Measurements from ENCODE around the gene CCDC177. TPM values are rescaled to one million over a fixed set of nuclear protein-coding genes. Genes with fewer than 3 reads are reported as not detected.

Gene CCDC177
- total and polyA plus RNA-seq, 9 of the 15 experiments (the other 6 are each of a cell fraction or from before 2014, with no cell fraction given): not detected

GRCh38 chr14:69595336-69595735 is 20.7 kb upstream of the CCDC177 start:
- Histone ChIP-seq H3K4me1 (replicated peaks in 1 of 2; ENCODE audit: control insufficient read depth in 2 of 2, insufficient read depth in 2 of 2, low read length in 2 of 2) (peaks cover 0 to 2% of the 10 kb centered on the region in 2 experiments; a peak in 2 of 5 replicates), H4K20me1 (replicated peaks; ENCODE audit: control insufficient read depth, insufficient read depth, low read length) (no peaks in the 10 kb centered on the region), H3K9ac (ENCODE audit: insufficient read depth in 1 of 2, low read depth in 2 of 2, low read length in 2 of 2) (no peak overlapping the region; a peak in 1 of 4 replicates), H3K9me1 (ENCODE audit: control insufficient read depth, insufficient read depth, low read length) (no peaks in the 10 kb centered on the region), H3K4me3 (no peak overlapping the region), H2AFZ (ENCODE audit: low read depth, low read length) (no peak overlapping the region), H3K79me2 (ENCODE audit: control insufficient read depth, insufficient read depth, low read length) (no peaks in the 10 kb centered on the region), H3K9me3 (replicated peaks; ENCODE audit: control insufficient read depth, insufficient read depth, low read depth, low read length) (no peaks in the 10 kb centered on the region), H3K4me2 (ENCODE audit: insufficient read depth, low read length) (no peak overlapping the region), H3K27me3 (ENCODE audit: control insufficient read depth in 2 of 2, insufficient read depth in 2 of 2, low read length in 2 of 2) (no peaks in the 10 kb centered on the region), H3K27ac (ENCODE audit: extremely low read depth, low read depth, low read length) (no peak overlapping the region), H3K36me3 (ENCODE audit: control insufficient read depth, insufficient read depth, low read length) (no peaks in the 10 kb centered on the region)
- in situ Hi-C loops (cut with MboI) (no loop called here), intact Hi-C loops (cut with micrococcal nuclease) (no loop called here)
- DNase-seq (ENCODE audit: extremely low read depth in 1 of 4, low spot score in 3 of 4) (no peak), FAIRE-seq (no peak), ATAC-seq (no peak)
- CTCF ChIA-PET (ENCODE audit: low intra/inter-chr PET ratio): no interaction called here
- WGBS (ENCODE audit: insufficient coverage, low coverage, missing lambda C conversion rate): 64% methylated on average over 5 of the region's 5 CpGs
- POLR2A ChIA-PET: interaction anchor here (0.6 to 0.9 kb wide), 2 partner anchors 23 to 102 kb away, joined by 3 read pairs; no protein-coding TSS in a partner anchor
- TF ChIP-seq KDM4B (IDR thresholded peaks at IDR 0.05; ENCODE audit: borderline replicate concordance in 2 of 2, low read depth in 1 of 2): no peak
- no peak for TF ChIP-seq NFIX (CRISPR knock-in tag; IDR thresholded peaks at IDR 0.05; ENCODE audit: low read depth)
- no peak for TF ChIP-seq CXXC5 (CRISPR knock-in tag; IDR thresholded peaks at IDR 0.05)
- TF ChIP-seq HSF4 (CRISPR knock-in tag; IDR thresholded peaks at IDR 0.05; ENCODE audit: borderline replicate concordance): no peak
- no peak for TF ChIP-seq BRCA1 (IDR thresholded peaks at IDR 0.05)
- no peak for TF ChIP-seq BRCA1 (CRISPR knock-in tag; IDR thresholded peaks at IDR 0.05)
- no peak for TF ChIP-seq ZZZ3 (IDR thresholded peaks at IDR 0.05)
- TF ChIP-seq IRF2 (CRISPR knock-in tag; IDR thresholded peaks at IDR 0.05): no peak
- TF ChIP-seq NCOA6 (IDR thresholded peaks at IDR 0.05): no peak
- TF ChIP-seq NFATC3 (IDR thresholded peaks at IDR 0.05): no peak
- no peak for TF ChIP-seq MECOM (CRISPR knock-in tag; IDR thresholded peaks at IDR 0.05)
- no peak for TF ChIP-seq CHCHD3 (CRISPR knock-in tag; IDR thresholded peaks at IDR 0.05)
- no peak for TF ChIP-seq E2F4 (CRISPR knock-in tag; IDR thresholded peaks at IDR 0.05; ENCODE audit: low read depth)
- no peak for TF ChIP-seq SRSF9 (IDR thresholded peaks at IDR 0.05; ENCODE audit: borderline replicate concordance, low read depth, low read length)
- BruUV-seq (replicated peaks): no TSS peak
